Skeletal muscle tissue (tissue), 4 donors: Measurements from ENCODE around the gene PRODH2. TPM values are rescaled to one million over a fixed set of nuclear protein-coding genes. Genes with fewer than 3 reads are reported as not detected.
"Not testable (repeated sequence)": the region's sequence is repeated elsewhere in the genome, so short reads cannot be mapped to it uniquely, and the experiment has no call there.

Experiments
- H3K27ac ChIP-seq: one replicate; pipeline ENCODE4 v1.7.0; 2013; ENCODE audit warnings: mild to moderate bottlenecking, low read depth, low read length, inconsistent platforms
- H3K27me3 ChIP-seq, 3 donors: one replicate each; pipeline ENCODE4 v1.7.0; 2013; ENCODE audit warnings: low read length in 3 of 3; ENCODE audit not compliant: control insufficient read depth in 3 of 3, insufficient read depth in 3 of 3
- H3K36me3 ChIP-seq, 3 donors: one replicate each; pipeline ENCODE4 v1.7.0; 2013; ENCODE audit warnings: low read length in 3 of 3; ENCODE audit not compliant: control insufficient read depth in 3 of 3, insufficient read depth in 3 of 3
- H3K4me1 ChIP-seq, 3 donors: one replicate each; pipeline ENCODE4 v1.7.0; 2013; ENCODE audit warnings: low read length in 3 of 3, mild to moderate bottlenecking in 3 of 3; ENCODE audit not compliant: control insufficient read depth in 3 of 3, insufficient read depth in 3 of 3
- H3K4me3 ChIP-seq, 3 donors: one replicate each; pipeline ENCODE4 v1.7.0; 2013; ENCODE audit warnings: low read length in 3 of 3
- H3K9ac ChIP-seq, 3 donors: one replicate each; pipeline ENCODE4 v1.7.0; 2013; ENCODE audit warnings: low read length in 3 of 3, mild to moderate bottlenecking in 3 of 3, moderate library complexity in 2 of 3, low read depth in 1 of 3
- H3K9me3 ChIP-seq, 3 donors: one replicate each; pipeline ENCODE4 v1.7.0; 2013; ENCODE audit warnings: low read length in 3 of 3; ENCODE audit not compliant: control insufficient read depth in 3 of 3
- total RNA-seq: library from RNA; depleted of rRNA; stranded (reverse); fragments of >200 nt; gene quantifications from one replicate; pipeline ENCODE4 v1.2.3, GENCODE V29; 2014
- donor health status: Osteomylitis.

The PRODH2 gene
- total RNA-seq, 1 donor from 2014 or later = not detected

DNA sequence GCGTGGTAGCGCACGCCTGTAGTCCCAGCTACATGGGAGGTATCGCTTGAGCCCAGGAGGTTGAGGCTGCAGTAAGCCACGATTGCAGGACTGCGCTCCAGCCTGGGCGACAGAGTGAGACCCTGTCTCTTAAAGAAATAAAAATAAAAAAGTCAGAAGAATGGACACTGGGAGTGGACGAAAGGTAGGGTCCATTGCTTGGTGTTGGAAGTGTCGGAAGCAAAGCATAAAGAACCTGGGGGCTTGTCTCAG is 37.7 kb downstream of the PRODH2 start:
- Histone ChIP-seq H3K27me3 (no peaks in the 10 kb centered on the region), H3K27ac (no peak overlapping the region), H3K4me1 (peaks cover 10 to 13% (median 11%) of the 10 kb centered on the region in 3 donors), H3K9me3 (no peaks in the 10 kb centered on the region), H3K4me3 (peak overlapping the region; percentile 73 to 83 (median 76)), H3K36me3 (peaks cover 4 to 13% (median 7%) of the 10 kb centered on the region in 3 donors), H3K9ac (peak overlapping the region in 2 of 3 donors; percentile 24 to 76)

DNA sequence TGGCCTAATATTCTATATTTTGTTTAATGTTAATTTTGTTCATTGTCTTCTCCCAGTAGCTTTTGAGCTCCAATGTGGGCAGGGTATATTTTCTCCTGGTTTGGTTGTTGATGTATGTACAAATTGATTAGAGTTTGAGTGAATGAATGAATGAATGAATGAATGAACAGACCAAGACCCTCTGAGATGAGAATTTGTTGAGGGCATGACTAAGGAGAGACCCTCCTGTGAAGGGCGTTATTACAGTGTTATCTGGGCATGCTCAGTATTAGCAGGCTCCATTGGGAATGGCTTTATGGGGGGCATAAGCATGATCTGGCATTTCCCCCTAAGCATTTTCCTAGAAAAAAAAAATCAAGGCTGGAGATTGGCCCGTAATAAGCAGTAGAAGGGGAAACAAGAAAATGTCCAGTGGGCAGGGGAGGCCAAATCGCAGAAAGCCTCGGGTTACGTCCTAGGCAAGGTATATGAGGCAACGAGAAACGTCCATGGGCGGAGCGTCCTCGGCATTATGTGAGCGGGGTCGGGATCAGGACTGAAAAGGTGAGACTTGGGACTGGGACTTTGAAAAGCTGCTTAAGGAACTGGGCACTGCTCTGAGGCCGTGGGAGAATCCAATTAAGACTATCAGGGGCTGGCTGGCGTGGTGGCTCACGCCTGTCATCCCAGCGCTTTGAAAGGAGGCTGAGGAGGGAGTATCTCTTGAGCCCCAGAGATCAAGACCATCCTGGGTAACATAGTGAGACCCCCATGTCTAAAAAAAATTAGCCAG is 38.2 kb downstream of the PRODH2 start:
- Histone ChIP-seq H3K9ac (peak overlapping the region in 2 of 3 donors; percentile 24 to 76), H3K36me3 (peaks cover 4 to 10% (median 4%) of the 10 kb centered on the region in 3 donors), H3K9me3 (no peaks in the 10 kb centered on the region), H3K4me1 (peaks cover 10 to 13% (median 11%) of the 10 kb centered on the region in 3 donors), H3K27me3 (no peaks in the 10 kb centered on the region), H3K27ac (no peak overlapping the region), H3K4me3 (peak overlapping the region; percentile 73 to 83 (median 76))

DNA sequence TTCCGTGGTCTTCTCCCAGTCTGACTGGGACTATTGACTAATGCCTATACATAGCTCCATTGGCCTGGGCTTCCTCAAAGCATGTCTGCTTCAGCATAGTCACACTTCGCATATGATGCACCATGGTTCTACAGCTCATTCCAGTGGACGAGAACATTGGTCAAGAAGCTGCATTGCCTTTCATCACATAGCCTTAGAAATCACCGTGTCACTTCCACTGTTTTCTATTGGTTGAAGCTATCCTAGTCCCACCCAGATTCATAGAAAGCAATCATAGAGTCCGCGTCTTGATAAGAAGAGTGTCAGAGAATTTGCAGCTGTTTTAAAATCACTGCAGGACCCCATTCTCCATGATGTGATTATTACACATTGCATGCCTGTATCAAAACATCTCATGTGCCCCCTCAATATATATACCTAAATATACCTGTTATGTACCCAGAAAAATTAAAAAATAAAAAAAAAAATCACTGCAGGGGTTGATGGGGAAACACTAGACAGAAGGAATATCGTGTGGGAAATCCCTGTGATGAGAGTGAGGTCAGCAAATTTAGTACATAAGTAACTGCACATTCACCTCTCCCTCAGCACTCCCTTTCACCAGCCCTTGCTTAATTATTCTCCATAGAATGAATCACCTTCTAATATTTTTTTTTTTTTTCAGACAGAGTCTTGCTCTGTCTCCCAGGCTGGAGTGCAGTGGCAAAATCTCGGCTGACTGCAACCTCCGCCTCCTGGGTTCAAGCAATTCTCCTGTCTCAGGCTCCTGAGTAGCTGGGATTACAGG is 39.4 kb downstream of the PRODH2 start:
- Histone ChIP-seq H3K36me3 (peaks cover 0 to 4% (median 0%) of the 10 kb centered on the region in 3 donors), H3K27me3 (no peaks in the 10 kb centered on the region), H3K9ac (no peak overlapping the region), H3K4me1 (peaks cover 10 to 13% (median 11%) of the 10 kb centered on the region in 3 donors), H3K9me3 (no peaks in the 10 kb centered on the region), H3K27ac (no peak overlapping the region), H3K4me3 (no peak overlapping the region)

DNA sequence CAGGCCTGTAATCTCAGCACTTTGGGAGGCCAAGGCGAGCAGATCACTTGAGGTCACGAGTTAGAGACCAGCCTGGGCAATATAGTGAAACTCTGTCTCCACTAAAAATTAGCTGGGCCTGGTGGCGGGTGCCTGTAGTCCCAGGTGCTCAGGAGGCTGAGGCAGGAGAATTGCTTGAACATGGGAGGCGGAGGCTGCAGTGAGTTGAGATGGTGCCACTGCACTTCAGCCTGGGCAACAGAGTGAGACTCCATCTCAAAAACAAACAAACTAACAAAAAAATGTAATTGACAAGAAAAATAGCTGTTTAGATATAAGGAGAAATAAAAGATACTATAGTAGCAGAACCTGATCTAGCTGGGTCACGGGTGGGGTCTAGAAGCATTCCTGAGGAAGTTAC is 40.3 kb downstream of the PRODH2 start:
- not testable (repeated sequence) for H3K9ac ChIP-seq, H3K27ac ChIP-seq

DNA sequence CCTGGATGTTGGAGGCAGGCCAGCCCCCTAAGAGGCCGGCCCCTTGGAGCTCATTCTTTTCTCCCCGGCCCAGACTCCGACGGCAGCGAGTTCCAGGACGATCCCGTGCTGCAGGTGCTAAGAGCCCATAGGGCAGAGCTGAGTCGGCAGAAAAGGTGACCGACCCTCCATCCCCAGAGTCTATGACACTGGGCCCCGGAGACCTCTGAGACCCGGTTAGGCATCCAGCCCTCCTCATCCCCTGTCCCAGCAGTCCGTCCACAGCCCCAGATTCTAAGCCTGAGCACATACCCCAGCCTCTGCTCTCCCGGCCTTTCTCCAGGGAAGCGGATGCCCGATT is 44.6 kb downstream of the PRODH2 start:
- Histone ChIP-seq H3K4me1 (no peaks in the 10 kb centered on the region), H3K4me3 (no peak overlapping the region), H3K27ac (no peak overlapping the region), H3K27me3 (no peaks in the 10 kb centered on the region), H3K9me3 (no peaks in the 10 kb centered on the region), H3K36me3 (peaks cover 5 to 7% (median 5%) of the 10 kb centered on the region in 3 donors), H3K9ac (no peak overlapping the region)

More for the DNA sequence above, 40.3 kb downstream of the PRODH2 start:
- H3K4me3 ChIP-seq, H3K27me3 ChIP-seq, H3K36me3 ChIP-seq, H3K9me3 ChIP-seq: not testable (repeated sequence)
- peaks cover 10 to 13% (median 11%) of the 10 kb centered on the region in 3 donors for H3K4me1 ChIP-seq

DNA sequence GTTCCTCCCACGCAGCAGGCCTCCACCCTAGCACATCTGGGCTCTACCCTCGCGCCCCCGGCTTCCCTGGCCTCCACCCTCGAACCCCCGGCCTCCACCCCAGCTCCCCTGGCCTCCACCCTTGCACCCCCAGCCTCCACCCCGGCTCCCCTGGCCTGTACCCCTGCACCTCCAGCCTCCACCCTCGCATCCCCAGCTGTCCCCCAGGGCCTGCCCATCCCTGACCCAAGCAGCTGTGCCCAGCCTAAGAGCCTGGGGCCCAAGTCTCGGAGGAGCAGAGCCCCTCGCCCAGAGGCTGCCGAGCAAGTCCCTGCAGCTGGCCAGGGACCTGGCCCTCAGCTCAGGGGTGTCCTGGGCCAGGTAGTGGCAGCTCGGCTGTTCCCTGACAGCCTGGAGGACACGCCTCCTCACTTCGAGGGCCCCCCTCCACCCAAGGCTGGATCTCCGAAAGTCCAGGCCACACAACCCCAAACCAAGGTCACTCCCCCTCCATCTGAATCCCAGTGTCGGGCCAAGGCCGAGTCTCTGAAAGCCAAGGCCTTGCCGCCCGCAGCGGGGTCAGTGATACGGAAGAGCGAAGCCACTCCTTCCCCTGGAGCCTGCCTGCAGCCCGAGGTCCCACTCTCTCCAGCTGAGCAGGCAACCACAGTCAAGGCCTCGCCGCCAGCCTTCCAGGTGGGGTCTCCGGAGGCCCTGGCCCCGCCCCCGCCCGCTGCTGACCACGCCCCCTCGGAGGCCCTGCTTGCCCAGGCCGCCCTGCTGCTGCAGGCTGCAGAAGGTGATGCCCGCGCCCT is 45.2 kb downstream of the PRODH2 start:
- Histone ChIP-seq H3K9ac (no peak overlapping the region), H3K4me1 (no peaks in the 10 kb centered on the region), H3K4me3 (no peak overlapping the region), H3K27ac (no peak overlapping the region), H3K9me3 (no peaks in the 10 kb centered on the region), H3K36me3 (peaks cover 5 to 7% (median 5%) of the 10 kb centered on the region in 3 donors), H3K27me3 (no peaks in the 10 kb centered on the region)

DNA sequence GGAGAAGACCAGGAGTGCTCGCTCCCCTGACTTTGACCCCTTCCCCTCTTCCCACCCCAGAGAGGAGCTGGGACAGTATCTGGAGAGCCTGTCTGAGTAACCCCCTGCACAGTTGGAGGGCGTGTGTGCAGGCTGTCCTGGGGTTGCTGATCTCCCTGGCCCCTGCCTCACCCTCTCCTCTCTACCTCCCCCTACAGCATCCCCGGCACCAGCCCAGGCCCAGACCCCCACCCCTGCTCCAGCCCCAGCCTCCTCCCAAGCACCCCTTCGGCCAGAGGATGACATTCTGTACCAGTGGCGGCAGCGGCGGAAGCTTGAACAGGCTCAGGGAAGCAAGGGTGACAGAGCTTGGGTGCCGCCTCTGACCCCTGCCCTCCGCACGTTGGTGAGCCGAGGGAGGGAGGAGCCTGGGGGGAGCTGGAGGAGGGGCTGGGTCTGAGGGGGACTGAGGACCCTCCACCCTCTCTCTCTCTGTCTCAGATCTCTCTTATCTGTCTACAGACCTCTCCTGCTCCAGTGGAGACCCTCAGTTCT is 46.0 kb downstream of the PRODH2 start:
- H3K36me3 ChIP-seq = peaks cover 5 to 12% (median 10%) of the 10 kb centered on the region in 3 donors

DNA sequence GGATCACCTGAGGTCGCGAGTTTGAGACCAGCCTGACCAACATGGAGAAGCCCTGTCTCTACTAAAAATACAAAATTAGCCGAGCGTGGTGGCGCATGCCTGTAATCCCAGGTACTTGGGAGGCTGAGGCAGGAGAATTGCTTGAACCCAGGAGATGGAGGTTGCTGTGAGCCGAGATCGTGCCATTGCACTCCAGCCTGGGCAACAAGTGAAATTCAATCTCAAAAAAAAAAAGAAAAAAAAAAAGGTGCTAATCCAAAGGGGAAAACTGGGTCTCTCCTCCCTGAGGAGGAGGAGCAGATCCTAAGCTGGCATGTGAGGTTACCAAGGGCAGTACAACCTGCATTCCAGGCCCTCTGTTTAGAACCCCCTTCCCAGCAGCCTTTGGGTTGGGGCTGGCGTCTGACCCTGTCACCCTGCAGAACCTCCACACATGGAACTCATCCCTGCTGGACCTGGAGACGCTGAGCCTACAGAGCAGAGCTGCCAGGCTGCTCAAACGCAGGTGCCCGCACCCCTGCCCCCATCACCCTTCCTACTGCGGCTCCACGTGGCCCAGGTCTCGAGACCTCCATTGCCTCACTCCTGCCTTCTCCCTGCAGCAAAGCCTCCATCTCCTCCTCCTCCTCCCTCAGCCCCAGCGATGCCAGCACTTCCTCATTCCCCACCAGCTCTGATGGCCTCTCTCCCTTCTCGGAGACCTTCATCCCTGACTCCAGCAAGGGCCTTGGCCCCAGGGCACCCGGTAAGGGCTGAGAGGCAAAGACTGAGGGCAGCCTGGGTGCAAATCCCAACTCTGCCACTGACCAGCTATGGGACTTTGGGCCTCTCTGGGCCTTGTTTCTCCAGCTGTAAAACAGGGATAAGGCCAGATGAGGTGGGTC is 48.0 kb downstream of the PRODH2 start:
- no peak overlapping the region for H3K4me3 ChIP-seq
- no peak overlapping the region for H3K27ac ChIP-seq
- H3K36me3 ChIP-seq = peaks cover 9 to 16% (median 10%) of the 10 kb centered on the region in 3 donors
- no peaks in the 10 kb centered on the region for H3K27me3 ChIP-seq
- H3K9ac ChIP-seq = no peak overlapping the region
- no peaks in the 10 kb centered on the region for H3K4me1 ChIP-seq
- H3K9me3 ChIP-seq = no peaks in the 10 kb centered on the region

More for the DNA sequence above, 46.0 kb downstream of the PRODH2 start:
- no peak overlapping the region for H3K27ac ChIP-seq
- no peak overlapping the region for H3K4me3 ChIP-seq
- no peaks in the 10 kb centered on the region for H3K4me1 ChIP-seq
- no peaks in the 10 kb centered on the region for H3K9me3 ChIP-seq
- no peak overlapping the region for H3K9ac ChIP-seq
- H3K27me3 ChIP-seq = no peaks in the 10 kb centered on the region

DNA sequence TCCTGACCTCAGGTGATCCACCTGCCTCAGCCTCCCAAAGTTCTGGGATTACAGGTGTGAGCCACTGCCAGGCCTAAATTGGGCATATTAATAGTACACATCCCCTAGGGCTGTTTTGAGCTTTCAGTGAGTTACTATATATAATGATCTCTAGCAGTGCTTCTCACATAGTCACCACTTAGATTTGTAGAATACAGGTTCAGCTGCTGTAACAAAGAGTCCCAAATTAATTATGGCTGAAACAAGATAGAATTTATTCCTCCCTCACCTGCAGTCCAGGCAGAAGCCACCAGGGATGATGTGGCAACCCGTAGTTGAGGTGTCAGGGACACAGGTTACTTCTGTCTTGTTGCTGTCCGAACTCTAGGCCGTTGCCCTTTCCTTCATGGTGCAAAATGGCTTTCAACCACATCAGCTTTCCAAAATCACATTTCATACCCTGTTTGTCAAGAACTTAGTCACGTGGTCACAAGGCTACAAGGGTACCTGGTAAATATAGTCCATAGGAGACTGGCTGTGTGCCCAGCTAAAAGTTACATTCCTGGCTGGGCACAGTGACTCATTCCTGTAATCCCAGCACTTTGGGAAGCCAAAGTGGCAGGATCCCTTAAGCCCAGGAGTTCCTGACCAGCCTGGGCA is 51.8 kb downstream of the PRODH2 start:
- no peaks in the 10 kb centered on the region for H3K27me3 ChIP-seq
- H3K4me3 ChIP-seq = no peak overlapping the region
- no peak overlapping the region for H3K27ac ChIP-seq
- H3K9ac ChIP-seq = no peak overlapping the region
- peaks cover 18 to 26% (median 19%) of the 10 kb centered on the region in 3 donors for H3K4me1 ChIP-seq
- peaks cover 9 to 16% (median 14%) of the 10 kb centered on the region in 3 donors for H3K36me3 ChIP-seq
- no peaks in the 10 kb centered on the region for H3K9me3 ChIP-seq
